Measurements from ENCODE around the gene GLS2. TPM values are rescaled to one million over a fixed set of nuclear protein-coding genes. Genes with fewer than 3 reads are reported as not detected.

GLS2 gene
- total and polyA plus RNA-seq, 9 of the 15 experiments (the other 6 are each of a cell fraction or from before 2014, with no cell fraction given): 0.11 TPM; not detected in 8

- TF ChIP-seq, protein P1, sequence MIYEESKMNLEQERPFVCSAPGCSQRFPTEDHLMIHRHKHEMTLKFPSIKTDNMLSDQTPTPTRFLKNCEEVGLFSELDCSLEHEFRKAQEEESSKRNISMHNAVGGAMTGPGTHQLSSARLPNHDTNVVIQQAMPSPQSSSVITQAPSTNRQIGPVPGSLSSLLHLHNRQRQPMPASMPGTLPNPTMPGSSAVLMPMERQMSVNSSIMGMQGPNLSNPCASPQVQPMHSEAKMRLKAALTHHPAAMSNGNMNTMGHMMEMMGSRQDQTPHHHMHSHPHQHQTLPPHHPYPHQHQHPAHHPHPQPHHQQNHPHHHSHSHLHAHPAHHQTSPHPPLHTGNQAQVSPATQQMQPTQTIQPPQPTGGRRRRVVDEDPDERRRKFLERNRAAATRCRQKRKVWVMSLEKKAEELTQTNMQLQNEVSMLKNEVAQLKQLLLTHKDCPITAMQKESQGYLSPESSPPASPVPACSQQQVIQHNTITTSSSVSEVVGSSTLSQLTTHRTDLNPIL (CRISPR knock-in tag; IDR thresholded peaks at IDR 0.05): no peak
- TF ChIP-seq CCAR2 (IDR thresholded peaks at IDR 0.05; ENCODE audit: low read depth, low read length) (no peak), SMARCA4 (IDR thresholded peaks at IDR 0.05) (no peak), RREB1 (CRISPR knock-in tag; IDR thresholded peaks at IDR 0.05) (no peak), SP1 (CRISPR knock-in tag; IDR thresholded peaks at IDR 0.05) (no peak), USF2 (CRISPR knock-in tag; IDR thresholded peaks at IDR 0.05) (no peak), AFF1 (IDR thresholded peaks at IDR 0.05; ENCODE audit: low read depth in 1 of 2, partially characterized antibody in 2 of 2) (no peak), HNRNPUL1 (IDR thresholded peaks at IDR 0.05; ENCODE audit: low read length) (no peak), ZNF124 (CRISPR knock-in tag; IDR thresholded peaks at IDR 0.05) (no peak), CHD2 (IDR thresholded peaks at IDR 0.05; ENCODE audit: low read depth, low read length) (no peak), NUFIP1 (IDR thresholded peaks at IDR 0.05; ENCODE audit: partially characterized antibody) (no peak), SMAD1 (IDR thresholded peaks at IDR 0.05; ENCODE audit: low read depth, low read length, partially characterized antibody) (no peak), NR1H2 (CRISPR knock-in tag; IDR thresholded peaks at IDR 0.05) (no peak)
These were observed 40.9 kb upstream of the GLS2 start (continued) for GRCh38 chr12:56528846-56529245.

Data from K562 (cell line).